ENCODE measurements around the gene TRAPPC2L.
"Not testable (repeated sequence)": the region's sequence is repeated elsewhere in the genome, so short reads cannot be mapped to it uniquely, and the experiment has no call there.

The TRAPPC2L gene

GRCh38 chr16:88888461-88889387 is 31.8 kb downstream of the TRAPPC2L start:
- DNase-seq (ENCODE audit: low read depth, low spot score), result no peak
- H3K4me3 ChIP-seq (ENCODE audit: low read depth, low read length), result no peak overlapping the region
- in situ Hi-C loops (cut with HindIII; ENCODE audit: low sequenced_read_pairs), result no loop called here
- no peak for TF ChIP-seq CTCF (IDR thresholded peaks at IDR 0.05; ENCODE audit: low read depth, low read length)

GRCh38 chr16:88889702-88890352 is 32.9 kb downstream of the TRAPPC2L start:
- DNase-seq (ENCODE audit: low read depth, low spot score); in situ Hi-C loops (cut with HindIII; ENCODE audit: low sequenced_read_pairs); H3K4me3 ChIP-seq (ENCODE audit: low read depth, low read length): not testable (repeated sequence)

GRCh38 chr16:88891083-88891482 is 34.2 kb downstream of the TRAPPC2L start:
- H3K4me3 ChIP-seq (ENCODE audit: low read depth, low read length), result no peak overlapping the region
- DNase-seq (ENCODE audit: low read depth, low spot score), result no peak
- TF ChIP-seq CTCF (IDR thresholded peaks at IDR 0.05; ENCODE audit: low read depth, low read length), result no peak
- in situ Hi-C loops (cut with HindIII; ENCODE audit: low sequenced_read_pairs), result no loop called here

GRCh38 chr16:88892065-88892464 is 35.1 kb downstream of the TRAPPC2L start:
- in situ Hi-C loops (cut with HindIII; ENCODE audit: low sequenced_read_pairs), result no loop called here
- no peak for DNase-seq (ENCODE audit: low read depth, low spot score)
- TF ChIP-seq CTCF (IDR thresholded peaks at IDR 0.05; ENCODE audit: low read depth, low read length), result no peak
- H3K4me3 ChIP-seq (ENCODE audit: low read depth, low read length), result no peak overlapping the region

DNA sequence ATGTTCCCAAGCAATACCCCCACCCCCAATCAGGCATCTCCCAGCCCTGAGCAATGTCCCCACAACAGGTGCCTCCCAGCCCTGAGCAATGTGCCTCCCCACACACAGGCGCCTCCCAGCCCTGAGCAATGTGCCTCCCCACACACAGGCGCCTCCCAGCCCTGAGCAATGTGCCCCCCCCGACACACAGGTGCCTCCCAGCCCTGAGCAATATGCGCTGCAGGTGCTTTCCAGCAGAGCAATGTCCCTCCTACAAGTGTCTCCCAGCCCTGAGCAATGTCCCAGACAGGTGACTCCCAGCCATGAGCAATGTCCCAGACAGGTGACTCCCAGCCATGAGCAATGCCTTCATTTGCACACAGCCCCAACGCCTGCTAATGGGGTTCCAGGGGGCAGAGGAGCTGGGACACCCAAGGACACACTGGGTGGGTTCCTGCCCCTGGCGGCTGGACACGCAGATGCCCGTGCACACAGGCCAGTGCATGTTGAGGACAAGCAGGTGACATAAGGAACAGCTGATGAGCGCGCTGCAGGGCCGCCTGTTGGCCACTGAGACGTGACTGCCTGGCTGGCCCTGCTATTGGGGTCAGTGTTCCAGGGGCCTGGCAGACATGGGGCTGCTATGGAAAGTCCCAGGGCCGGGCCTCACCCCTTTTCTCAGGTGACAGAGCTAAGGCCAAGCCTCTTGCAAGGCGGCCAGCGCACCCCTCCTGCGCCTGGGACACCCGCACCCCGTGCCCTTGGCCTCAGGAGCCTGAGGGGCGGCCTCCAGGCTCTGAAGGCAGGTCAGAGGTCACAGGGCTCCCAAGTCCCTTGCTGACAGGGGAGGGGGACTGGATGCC is 36.4 kb downstream of the TRAPPC2L start:
- in situ Hi-C loops (cut with HindIII; ENCODE audit: low sequenced_read_pairs), result no loop called here
- no peak for DNase-seq (ENCODE audit: low read depth, low spot score)
- H3K4me3 ChIP-seq (ENCODE audit: low read depth, low read length), result no peak overlapping the region
- no peak for TF ChIP-seq CTCF (IDR thresholded peaks at IDR 0.05; ENCODE audit: low read depth, low read length)

DNA sequence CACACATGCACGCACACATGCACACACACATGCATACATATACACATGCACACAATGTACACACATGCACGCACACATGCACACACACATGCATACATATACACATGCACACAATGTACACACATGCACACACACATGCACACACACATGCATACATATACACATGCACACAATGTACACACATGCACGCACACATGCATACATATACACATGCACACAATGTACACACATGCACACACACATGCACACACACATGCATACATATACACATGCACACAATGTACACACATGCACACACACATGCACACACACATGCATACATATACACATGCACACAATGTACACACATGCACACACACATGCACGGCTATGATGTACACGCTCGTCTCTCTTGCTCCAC is 37.3 kb downstream of the TRAPPC2L start:
- H3K4me3 ChIP-seq (ENCODE audit: low read depth, low read length); in situ Hi-C loops (cut with HindIII; ENCODE audit: low sequenced_read_pairs); DNase-seq (ENCODE audit: low read depth, low spot score): not testable (repeated sequence)

GRCh38 chr16:88894681-88895300 is 37.9 kb downstream of the TRAPPC2L start:
- no peak overlapping the region for H3K4me3 ChIP-seq (ENCODE audit: low read depth, low read length)

More at GRCh38 chr16:88894681-88895300, 37.9 kb downstream of the TRAPPC2L start:
- in situ Hi-C loops (cut with HindIII; ENCODE audit: low sequenced_read_pairs), result no loop called here
- no peak for DNase-seq (ENCODE audit: low read depth, low spot score)
- no peak for TF ChIP-seq CTCF (IDR thresholded peaks at IDR 0.05; ENCODE audit: low read depth, low read length)
